NCI-H82 treated with DMSO at 0.1 percent for 48 hours (cell line): ENCODE data around the gene CENPH.
"Not testable (repeated sequence)": the region's sequence is repeated elsewhere in the genome, so short reads cannot be mapped to it uniquely, and the experiment has no call there.

Experiments
- DNase-seq: peaks from one replicate; lab custom pipeline; 2025; ENCODE audit not compliant: unreplicated experiment; lab: John Stamatoyannopoulos, UW

The CENPH gene

GRCh38 chr5:69206528-69207190, 17.3 kb downstream of the CENPH start:
- no peak for DNase-seq

GRCh38 chr5:69209602-69210001, 20.2 kb downstream of the CENPH start:
- no peak for DNase-seq

GRCh38 chr5:69211200-69211599, 21.8 kb downstream of the CENPH start:
- no peak for DNase-seq

- DNase-seq: no peak
These were observed 22.6 kb downstream of the CENPH start for GRCh38 chr5:69212022-69212421.

GRCh38 chr5:69213513-69214215, 24.3 kb downstream of the CENPH start:
- DNase-seq: no peak

- no peak for DNase-seq
These were observed 27.7 kb downstream of the CENPH start for GRCh38 chr5:69217151-69217511.

- DNase-seq: peak; percentile 61
These were observed 28.5 kb downstream of the CENPH start for GRCh38 chr5:69217548-69218526.

GRCh38 chr5:69219939-69220338, 30.6 kb downstream of the CENPH start:
- DNase-seq: no peak

GRCh38 chr5:69220371-69220770, 31.0 kb downstream of the CENPH start:
- not testable (repeated sequence) for DNase-seq

GRCh38 chr5:69220833-69221232, 31.4 kb downstream of the CENPH start:
- not testable (repeated sequence) for DNase-seq

GRCh38 chr5:69224520-69224919, 35.1 kb downstream of the CENPH start:
- DNase-seq: no peak

- DNase-seq: no peak
These were observed 36.5 kb downstream of the CENPH start for GRCh38 chr5:69225860-69226259.

GRCh38 chr5:69230181-69230580, 40.8 kb downstream of the CENPH start:
- DNase-seq: no peak

- DNase-seq: no peak
These were observed 41.9 kb downstream of the CENPH start for GRCh38 chr5:69231281-69231680.

- DNase-seq: no peak
These were observed 42.5 kb downstream of the CENPH start for GRCh38 chr5:69231851-69232250.

GRCh38 chr5:69234457-69235268, 45.3 kb downstream of the CENPH start, which contains the start of gene CDK7:
Gene CDK7 (plus strand): TSS chr5:69234886. CDS start chr5:69234976, 90 bp downstream.
- peak; percentile 59 for DNase-seq

GRCh38 chr5:69236733-69237132, 47.4 kb downstream of the CENPH start:
- DNase-seq: not testable (repeated sequence)

- no peak for DNase-seq
These were observed 48.5 kb downstream of the CENPH start for GRCh38 chr5:69237877-69238276.

GRCh38 chr5:69238760-69239251, 49.4 kb downstream of the CENPH start:
- no peak for DNase-seq

- no peak for DNase-seq
These were observed 53.0 kb downstream of the CENPH start for GRCh38 chr5:69242215-69242927.
